IPS-NIHi7 (cell line): ENCODE measurements around the gene CALN1.
"Not testable (repeated sequence)": the region's sequence is repeated elsewhere in the genome, so short reads cannot be mapped to it uniquely, and the experiment has no call there.

Experiments
- DNase-seq: peaks from one replicate; pipeline ENCODE4 v3.0.0; 2012; ENCODE audit warnings: mixed read lengths; ENCODE audit errors: extremely low spot score

Gene CALN1

GRCh38 chr7:71982851-71983250 is 429.3 kb downstream of the CALN1 start:
- no peak for DNase-seq

GRCh38 chr7:71976645-71977044 is 435.5 kb downstream of the CALN1 start:
- DNase-seq: no peak

GRCh38 chr7:71974611-71975010 is 437.5 kb downstream of the CALN1 start:
- no peak for DNase-seq

- DNase-seq: no peak
Measured at GRCh38 chr7:71972534-71972933, 439.6 kb downstream of the CALN1 start.

- no peak for DNase-seq
Measured at GRCh38 chr7:71970725-71971124, 441.4 kb downstream of the CALN1 start.

GRCh38 chr7:71962636-71963035 is 449.5 kb downstream of the CALN1 start:
- no peak for DNase-seq

GRCh38 chr7:71961283-71961682 is 450.9 kb downstream of the CALN1 start:
- DNase-seq: no peak

- no peak for DNase-seq
Measured at GRCh38 chr7:71942115-71942514, 470.0 kb downstream of the CALN1 start.

- DNase-seq: no peak
Measured at GRCh38 chr7:71937840-71938371, 474.2 kb downstream of the CALN1 start.

GRCh38 chr7:71935674-71936073 is 476.5 kb downstream of the CALN1 start:
- no peak for DNase-seq

- no peak for DNase-seq
Measured at GRCh38 chr7:71933426-71933825, 478.7 kb downstream of the CALN1 start.

GRCh38 chr7:71925663-71926062 is 486.5 kb downstream of the CALN1 start:
- peak; percentile 77 for DNase-seq

GRCh38 chr7:71914204-71914603 is 497.9 kb downstream of the CALN1 start:
- DNase-seq: not testable (repeated sequence)

- DNase-seq: no peak
Measured at GRCh38 chr7:71912476-71912875, 499.7 kb downstream of the CALN1 start.

GRCh38 chr7:71911051-71911450 is 501.1 kb downstream of the CALN1 start:
- no peak for DNase-seq

GRCh38 chr7:71905821-71906220 is 506.3 kb downstream of the CALN1 start:
- DNase-seq: no peak

- no peak for DNase-seq
Measured at GRCh38 chr7:71904484-71904883, 507.7 kb downstream of the CALN1 start.

GRCh38 chr7:71900556-71900955 is 511.6 kb downstream of the CALN1 start:
- DNase-seq: no peak

GRCh38 chr7:71896535-71896934 is 515.6 kb downstream of the CALN1 start:
- no peak for DNase-seq

- DNase-seq: no peak
Measured at GRCh38 chr7:71886046-71886445, 526.1 kb downstream of the CALN1 start.

- DNase-seq: no peak
Measured at GRCh38 chr7:71885487-71885886, 526.7 kb downstream of the CALN1 start.

GRCh38 chr7:71883415-71883814 is 528.7 kb downstream of the CALN1 start:
- no peak for DNase-seq

GRCh38 chr7:71871446-71871845 is 540.7 kb downstream of the CALN1 start:
- peak; percentile 48 for DNase-seq

- no peak for DNase-seq
Measured at GRCh38 chr7:71870812-71871211, 541.3 kb downstream of the CALN1 start.
